ENCODE measurements around the gene KRT13.

GRCh38 chr17:41476866-41477815, 28.3 kb downstream of the KRT13 start:
- TF ChIP-seq CTCF (optimal IDR thresholded peaks at IDR 0.05 in 1 of 3, IDR thresholded peaks at IDR 0.05 in 1 of 3, conservative IDR thresholded peaks at IDR 0.05 in 1 of 3; ENCODE audit: extremely low read depth in 1 of 3, insufficient read depth in 2 of 3, low read length in 3 of 3) (no peak), EZH2 (IDR thresholded peaks at IDR 0.05; ENCODE audit: low read length) (no peak)
